H1 (cell line): Measurements from ENCODE around the gene AICDA. TPM values are rescaled to one million over a fixed set of nuclear protein-coding genes. Genes with fewer than 3 reads are reported as not detected.

Experiments used
- CTCF ChIA-PET: fragments of 300-600 bp; sonication (Branson Sonifier 250); formaldehyde crosslinking; loops from one replicate; lab custom pipeline; 2021; ENCODE audit not compliant: partially characterized antibody; lab: Charles Lee
- POLR2A ChIA-PET: fragments of 300-600 bp; sonication (Branson Sonifier 250); formaldehyde crosslinking; loops from one replicate; lab custom pipeline; 2021; ENCODE audit warnings: inconsistent platforms; ENCODE audit not compliant: partially characterized antibody; lab: Charles Lee
- DNase-seq, 2 experiments: peaks; one replicate each; pipeline versions ENCODE4 v3.0.0 to v3.0.0-alpha.2; 2010 to 2022; ENCODE audit warnings: low spot score in 2 of 2, low read depth in 1 of 2, mixed read lengths in 1 of 2
- FAIRE-seq: peaks from 2 replicates; lab custom pipeline; 2011; peaks lifted over from hg19 to GRCh38; lab: Jason Lieb, UNC
- H2AFZ ChIP-seq: 2 replicates; pipeline ENCODE4 v1.8.1; 2012; ENCODE audit warnings: low read length, inconsistent platforms
- H2AK5ac ChIP-seq: 2 replicates; pipeline ENCODE4 v1.6.1; 2013; ENCODE audit warnings: low read depth, low read length
- H2BK120ac ChIP-seq: replicated peaks from 2 replicates; pipeline ENCODE3; 2013; ENCODE audit warnings: low read depth, low read length, inconsistent platforms
- H2BK12ac ChIP-seq: 2 replicates; pipeline ENCODE4 v1.6.1; 2013; ENCODE audit warnings: low read depth, low read length
- H2BK15ac ChIP-seq: 2 replicates; pipeline ENCODE4 v1.6.1; 2013; ENCODE audit warnings: low read length
- H2BK20ac ChIP-seq: 2 replicates; pipeline ENCODE4 v1.6.1; 2013; ENCODE audit warnings: low read length
- H2BK5ac ChIP-seq: 2 replicates; pipeline ENCODE4 v1.6.1; 2013; ENCODE audit warnings: low read depth, low read length
- H3K14ac ChIP-seq: 2 replicates; pipeline ENCODE4 v1.6.1; 2013; ENCODE audit warnings: inconsistent platforms; ENCODE audit not compliant: insufficient read length
- H3K18ac ChIP-seq: 2 replicates; pipeline ENCODE4 v1.6.1; 2013; ENCODE audit warnings: low read length; ENCODE audit errors: extremely low read depth
- H3K23ac ChIP-seq: 2 replicates; pipeline ENCODE4 v1.6.1; 2013; ENCODE audit warnings: inconsistent platforms; ENCODE audit not compliant: insufficient read length
- H3K23me2 ChIP-seq: 2 replicates; pipeline ENCODE4 v1.6.1; 2013; ENCODE audit warnings: low read depth, low read length
- H3K27ac ChIP-seq: 2 replicates; pipeline ENCODE4 v1.6.1; 2011; ENCODE audit warnings: low read depth, low read length, inconsistent platforms
- H3K27me3 ChIP-seq, 4 experiments: replicated peaks in 1 of 4; 1 replicate in 1 of 4; 2 replicates in 3 of 4; pipeline versions ENCODE4 v1.6.1 to v1.8.1; 2011 to 2013; ENCODE audit warnings: low read length in 3 of 4, mild to moderate bottlenecking in 3 of 4, inconsistent platforms in 2 of 4, mixed read lengths in 2 of 4, moderate library complexity in 1 of 4; ENCODE audit not compliant: control insufficient read depth in 3 of 4, insufficient read depth in 3 of 4; ENCODE audit errors: extremely low read depth in 1 of 4
- H3K36me3 ChIP-seq, 4 experiments: 2 replicates each; pipeline versions ENCODE4 v1.6.1 to v1.8.1; 2011 to 2013; ENCODE audit warnings: mild to moderate bottlenecking in 4 of 4, low read length in 3 of 4, moderate library complexity in 2 of 4, control low read depth in 1 of 4, inconsistent platforms in 1 of 4; ENCODE audit not compliant: insufficient read depth in 4 of 4, control insufficient read depth in 2 of 4
- H3K4ac ChIP-seq: replicated peaks from 2 replicates; pipeline ENCODE3; 2013; ENCODE audit warnings: low read length, low read depth, mixed read lengths, inconsistent platforms; ENCODE audit not compliant: insufficient read length
- H3K4me1 ChIP-seq, 4 experiments: replicated peaks in 1 of 4; 1 replicate in 1 of 4; 2 replicates in 3 of 4; pipeline versions ENCODE4 v1.6.1 to v1.8.1; 2011 to 2013; ENCODE audit warnings: low read length in 3 of 4, inconsistent platforms in 2 of 4, mixed read lengths in 1 of 4; ENCODE audit not compliant: insufficient read depth in 4 of 4, control insufficient read depth in 3 of 4
- H3K4me2 ChIP-seq, 2 experiments: 2 replicates each; pipeline versions ENCODE4 v1.6.1 to v1.8.1; 2011 to 2013; ENCODE audit warnings: low read depth in 2 of 2, low read length in 2 of 2, control low read depth in 1 of 2, inconsistent platforms in 1 of 2, mild to moderate bottlenecking in 1 of 2; ENCODE audit not compliant: insufficient read depth in 1 of 2
- H3K4me3 ChIP-seq, 4 experiments: fragments of 200-600, 300-600 bp in 1 of 4; sonication (generic), shearing (Covaris generic), sonication (Bioruptor Twin) in 1 of 4; 2 replicates each; pipeline versions ENCODE4 v1.5.1 to v1.8.1; 2011 to 2016; ENCODE audit warnings: low read length in 4 of 4, low read depth in 3 of 4, control low read depth in 2 of 4, inconsistent platforms in 2 of 4, mild to moderate bottlenecking in 2 of 4, mixed read lengths in 1 of 4, moderate library complexity in 1 of 4; ENCODE audit not compliant: insufficient read depth in 2 of 4; ENCODE audit errors: extremely low read depth in 1 of 4
- H3K56ac ChIP-seq: replicated peaks from 2 replicates; pipeline ENCODE3; 2013; ENCODE audit warnings: low read depth, mild to moderate bottlenecking, mixed read lengths, low read length, inconsistent platforms; ENCODE audit not compliant: insufficient read length
- H3K79me1 ChIP-seq: 2 replicates; pipeline ENCODE4 v1.6.1; 2013; ENCODE audit warnings: low read depth, low read length, control low read depth
- H3K79me2 ChIP-seq, 2 experiments: 2 replicates each; pipeline versions ENCODE4 v1.6.1 to v1.8.1; 2012 to 2013; ENCODE audit warnings: low read length in 2 of 2, mild to moderate bottlenecking in 2 of 2, inconsistent platforms in 1 of 2; ENCODE audit not compliant: insufficient read depth in 2 of 2, control insufficient read depth in 1 of 2
- H3K9ac ChIP-seq, 4 experiments: replicated peaks in 1 of 4; 1 replicate in 1 of 4; 2 replicates in 3 of 4; pipeline versions ENCODE4 v1.6.1 to v1.8.1; 2011 to 2013; ENCODE audit warnings: low read depth in 3 of 4, low read length in 3 of 4, control low read depth in 2 of 4, mild to moderate bottlenecking in 2 of 4, moderate library complexity in 2 of 4, inconsistent platforms in 1 of 4; ENCODE audit errors: extremely low read depth in 1 of 4
- H3K9me3 ChIP-seq, 2 experiments: 2 replicates each; pipeline versions ENCODE4 v1.6.1 to v1.8.1; 2012 to 2013; ENCODE audit warnings: mild to moderate bottlenecking in 2 of 2, moderate library complexity in 2 of 2, control low read depth in 1 of 2, inconsistent platforms in 1 of 2, low read depth in 1 of 2, low read length in 1 of 2, mixed read lengths in 1 of 2; ENCODE audit not compliant: insufficient read depth in 2 of 2
- H4K20me1 ChIP-seq, 2 experiments: replicated peaks in 1 of 2; 2 replicates each; pipeline versions ENCODE3 to v1.8.1; 2011 to 2013; ENCODE audit warnings: inconsistent platforms in 2 of 2, low read length in 2 of 2, mild to moderate bottlenecking in 1 of 2; ENCODE audit not compliant: insufficient read depth in 2 of 2, control insufficient read depth in 1 of 2
- H4K5ac ChIP-seq: 2 replicates; pipeline ENCODE4 v1.6.1; 2013; ENCODE audit warnings: low read length, low read depth, mixed read lengths, inconsistent platforms; ENCODE audit not compliant: insufficient read length
- H4K8ac ChIP-seq: 2 replicates; pipeline ENCODE4 v1.8.0; 2013; ENCODE audit warnings: mild to moderate bottlenecking, moderate library complexity, low read length, inconsistent platforms; ENCODE audit not compliant: insufficient read depth; ENCODE audit errors: extremely low read depth
- H4K91ac ChIP-seq: replicated peaks from 2 replicates; pipeline ENCODE3; 2013; ENCODE audit warnings: low read length, mixed read lengths, inconsistent platforms; ENCODE audit not compliant: insufficient read length
- EP300 ChIP-seq, 2 experiments: IDR thresholded peaks; 1 replicate in 1 of 2; 2 replicates in 1 of 2; pipeline ENCODE4 v1.6.1; 2011 to 2012; ENCODE audit warnings: low read depth in 2 of 2, low read length in 2 of 2, mild to moderate bottlenecking in 2 of 2, borderline replicate concordance in 1 of 2, inconsistent platforms in 1 of 2, moderate library complexity in 1 of 2
- KDM4A ChIP-seq: IDR thresholded peaks from one replicate; pipeline ENCODE4 v1.7.1; 2012; ENCODE audit warnings: low read depth, mild to moderate bottlenecking, moderate library complexity, low read length, inconsistent platforms; ENCODE audit not compliant: severe bottlenecking
- PHF8 ChIP-seq: fragments of 200-600 bp; sonication (generic); conservative IDR thresholded peaks from 2 replicates; pipeline ENCODE4 v1.7.1; 2012; ENCODE audit warnings: low read depth, mild to moderate bottlenecking, inconsistent platforms, low read length, moderate library complexity
- SAP30 ChIP-seq: fragments of 300-600 bp; sonication (generic); IDR thresholded peaks from 2 replicates; pipeline ENCODE4 v1.7.1; 2012; ENCODE audit warnings: low read length, moderate library complexity, mild to moderate bottlenecking, inconsistent platforms; ENCODE audit not compliant: insufficient read depth, insufficient replicate concordance
- SP4 ChIP-seq: IDR thresholded peaks from 2 replicates; pipeline ENCODE4 v1.6.1; 2012; ENCODE audit warnings: low read length, inconsistent platforms
- TCF12 ChIP-seq: IDR thresholded peaks from 2 replicates; pipeline ENCODE4 v1.6.1; 2011; ENCODE audit warnings: low read depth, mild to moderate bottlenecking, low read length
- WGBS, 2 experiments: shearing (Covaris generic) in 1 of 2; methylation state at CpG; one replicate each; pipeline versions ENCODE4 v1.1.6 to v1.1.7; 2013 to 2015; ENCODE audit warnings: low lambda C conversion rate in 2 of 2, mixed read lengths in 2 of 2, inconsistent platforms in 1 of 2, low coverage in 1 of 2, missing lambda C conversion rate in 1 of 2; ENCODE audit not compliant: insufficient replicate concordance in 2 of 2, insufficient coverage in 1 of 2, insufficient read length in 1 of 2; ENCODE audit errors: extremely low coverage in 1 of 2, missing lambda C conversion rate in 1 of 2; 5-methylcytosine and 5-hydroxymethylcytosine counted together
- polyA plus RNA-seq, 7 experiments: library from polyadenylated mRNA; depleted of rRNA in 3 of 7; stranded (reverse) in 5 of 7; unstranded in 2 of 7; fragments of >200 nt in 5 of 7; fragments of 200-250 nt in 2 of 7; gene quantifications; 1 replicate in 5 of 7; 2 replicates in 1 of 7; 4 replicates in 1 of 7; pipeline versions ENCODE4 v1.2.1 to v1.2.3, GENCODE V29; 2011 to 2013; ENCODE audit warnings: missing spikeins in 2 of 7, mixed read lengths in 2 of 7
- total RNA-seq: library from RNA; stranded (reverse); fragmentation: NEBNext Ultra II Directional; extraction: Animal tissue kit (Norgen Biotek cat#: 25700); gene quantifications from 2 replicates; pipeline ENCODE4 v1.2.1, GENCODE V29; 2021

Gene AICDA
- total and polyA plus RNA-seq, 2 of the 8 experiments (the other 6 are each of a cell fraction or from before 2014, with no cell fraction given): not detected

DNA sequence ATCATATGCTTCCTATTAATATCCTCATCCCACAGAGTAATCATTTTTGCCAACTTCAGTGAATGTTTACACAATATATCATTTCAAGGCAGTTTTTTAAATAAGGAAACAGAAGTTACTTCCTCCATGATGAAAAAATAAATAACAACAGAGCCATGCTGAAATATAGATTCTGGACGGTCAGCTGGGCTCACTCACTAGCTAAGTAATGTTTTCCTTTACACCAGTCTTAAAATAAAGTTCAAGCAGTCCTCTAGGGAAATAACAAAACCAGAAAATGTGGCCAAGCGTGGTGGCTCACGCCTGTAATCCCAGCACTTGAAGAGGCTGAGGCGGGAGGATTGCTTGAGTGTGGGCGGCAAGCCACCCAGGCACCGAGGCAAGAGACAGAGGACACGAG is 28.7 kb downstream of the AICDA start:
- CTCF ChIA-PET: interaction anchor here (0.7 to 1.2 kb wide), 7 partner anchors 14 to 307 kb away, joined by 3 to 5 read pairs (median 3); no protein-coding TSS in a partner anchor

More for the DNA sequence above, 28.7 kb downstream of the AICDA start:
- no peak for FAIRE-seq
- TF ChIP-seq EP300 (IDR thresholded peaks at IDR 0.05; ENCODE audit: borderline replicate concordance in 1 of 2, low read depth in 2 of 2, low read length in 2 of 2) (no peak), SAP30 (no peak), PHF8 (no peak), KDM4A (no peak), TCF12 (no peak), SP4 (no peak)
- no peak overlapping the region for H3K23ac ChIP-seq
- no peak overlapping the region for H3K56ac ChIP-seq
- H2BK5ac ChIP-seq: no peak overlapping the region
- no peaks in the 10 kb centered on the region for H3K4me1 ChIP-seq
- no peaks in the 10 kb centered on the region for H4K20me1 ChIP-seq
- H3K27me3 ChIP-seq: no peaks in the 10 kb centered on the region
- H3K4ac ChIP-seq: no peak overlapping the region
- no peaks in the 10 kb centered on the region for H3K79me2 ChIP-seq
- no peaks in the 10 kb centered on the region for H3K79me1 ChIP-seq
- H2BK120ac ChIP-seq: no peak overlapping the region
- H4K5ac ChIP-seq: no peak overlapping the region
- no peak overlapping the region for H2AK5ac ChIP-seq
- no peak overlapping the region for H3K27ac ChIP-seq
- no peak overlapping the region for H2BK20ac ChIP-seq
- 96% methylated on average over 7 of the region's 7 CpGs; no CpG with 5 or more reads in 1 of the 2 experiments for WGBS, 2 experiments
- no peak overlapping the region for H3K4me3 ChIP-seq
- no peak overlapping the region for H3K9ac ChIP-seq
- H2BK12ac ChIP-seq: no peak overlapping the region
- H3K14ac ChIP-seq: no peak overlapping the region
- no peak overlapping the region for H4K91ac ChIP-seq
- H4K8ac ChIP-seq: no peak overlapping the region
- no peak overlapping the region for H2BK15ac ChIP-seq
- H3K23me2 ChIP-seq: no peaks in the 10 kb centered on the region
- H3K4me2 ChIP-seq: no peak overlapping the region
- H3K9me3 ChIP-seq: no peaks in the 10 kb centered on the region
- POLR2A ChIA-PET: no interaction called here
- H3K18ac ChIP-seq: no peak overlapping the region
- no peak overlapping the region for H2AFZ ChIP-seq
- H3K36me3 ChIP-seq: no peaks in the 10 kb centered on the region
- no peak for DNase-seq
